DOHH2 (cell line): ENCODE results near the gene HK1.
"Not testable (repeated sequence)": the region's sequence is repeated elsewhere in the genome, so short reads cannot be mapped to it uniquely, and the experiment has no call there.

Experiments
- H3F3A ChIP-seq: fragments of 200-600 bp; sonication (generic), shearing (Covaris generic); 2 replicates; pipeline ENCODE4 v1.6.0; 2016; ENCODE audit warnings: antibody characterized with exemption, mild to moderate bottlenecking; ENCODE audit not compliant: control insufficient read depth, insufficient read depth
- H3K27ac ChIP-seq: fragments of 200-600 bp; sonication (generic); 2 replicates; pipeline ENCODE4 v1.5.1; 2014; ENCODE audit warnings: low read depth, mild to moderate bottlenecking, low read length, moderate library complexity
- H3K27me3 ChIP-seq: fragments of 200-600 bp; sonication (generic); 2 replicates; pipeline ENCODE4 v1.6.1; 2014; ENCODE audit warnings: mild to moderate bottlenecking, low read length, mixed read lengths; ENCODE audit not compliant: control insufficient read depth
- H3K36me3 ChIP-seq: fragments of 200-600 bp; sonication (generic); 2 replicates; pipeline ENCODE4 v1.6.1; 2014; ENCODE audit warnings: mild to moderate bottlenecking, low read length, moderate library complexity, mixed read lengths; ENCODE audit not compliant: control insufficient read depth
- H3K4me1 ChIP-seq: fragments of 200-600 bp; sonication (generic); 2 replicates; pipeline ENCODE4 v1.6.1; 2014; ENCODE audit warnings: mild to moderate bottlenecking, low read length, mixed read lengths; ENCODE audit not compliant: control insufficient read depth
- H3K4me2 ChIP-seq: fragments of 200-600 bp; sonication (generic); 2 replicates; pipeline ENCODE4 v1.6.0; 2014; ENCODE audit warnings: mild to moderate bottlenecking, low read length, moderate library complexity
- H3K4me3 ChIP-seq: fragments of 200-600 bp; sonication (generic); 2 replicates; pipeline ENCODE4 v1.5.1; 2014; ENCODE audit warnings: mild to moderate bottlenecking, low read length, mixed read lengths
- H3K79me2 ChIP-seq: fragments of 200-600 bp; sonication (generic); 2 replicates; pipeline ENCODE4 v1.6.1; 2014; ENCODE audit warnings: mild to moderate bottlenecking, low read length, mixed read lengths; ENCODE audit not compliant: control insufficient read depth
- H3K9me2 ChIP-seq: fragments of 200-600 bp; sonication (generic); replicated peaks from 2 replicates; pipeline ENCODE4 v1.6.1; 2014; ENCODE audit warnings: mild to moderate bottlenecking, low read length, mixed read lengths; ENCODE audit not compliant: control insufficient read depth
- H3K9me3 ChIP-seq: fragments of 200-600 bp; sonication (generic); 2 replicates; pipeline ENCODE4 v1.6.1; 2014; ENCODE audit warnings: antibody characterized with exemption, low read length, mixed read lengths; ENCODE audit not compliant: control insufficient read depth, insufficient read depth
- H4K20me1 ChIP-seq: fragments of 200-600 bp; sonication (generic); 2 replicates; pipeline ENCODE4 v1.6.0; 2014; ENCODE audit warnings: low read depth, mild to moderate bottlenecking, antibody characterized with exemption, low read length, moderate library complexity; ENCODE audit not compliant: control insufficient read depth, insufficient read depth
- EZH2phosphoT487 ChIP-seq: fragments of 200-600 bp; sonication (generic); IDR thresholded peaks from 2 replicates; pipeline ENCODE4 v1.6.1; 2017; ENCODE audit warnings: borderline replicate concordance, mild to moderate bottlenecking, antibody characterized with exemption, low read length, moderate library complexity, mixed read lengths
- TF ChIP-seq, protein P1 (sequence below): fragments of 200-600 bp; sonication (generic); IDR thresholded peaks from one replicate; pipeline ENCODE4 v1.5.1; 2014; ENCODE audit warnings: antibody characterized with exemption, mild to moderate bottlenecking, low read depth, low read length; ENCODE audit not compliant: poor library complexity, severe bottlenecking

HK1 gene

DNA sequence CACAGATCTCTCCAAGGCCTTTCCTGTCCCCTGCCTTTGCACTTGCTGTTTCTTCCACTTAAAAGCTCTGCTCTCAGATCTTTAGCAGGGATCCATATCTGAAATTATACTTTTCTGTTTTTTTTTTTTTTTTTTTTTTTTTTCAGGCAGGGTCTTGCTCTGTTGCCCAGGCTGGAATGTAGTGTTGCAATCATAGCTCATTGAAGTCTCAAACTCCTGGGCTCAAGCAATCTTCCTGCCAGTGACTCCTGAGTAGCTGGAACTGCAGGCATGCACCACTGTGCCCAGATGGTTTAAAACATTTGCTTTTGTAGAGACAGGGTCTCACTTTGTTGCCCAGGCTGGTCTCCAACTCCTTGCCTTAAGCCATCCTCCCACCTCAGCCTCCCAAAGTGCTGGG, 167.9 kb downstream of the HK1 start:
- TF ChIP-seq EZH2phosphoT487 = no peak
- TF ChIP-seq, protein P1, sequence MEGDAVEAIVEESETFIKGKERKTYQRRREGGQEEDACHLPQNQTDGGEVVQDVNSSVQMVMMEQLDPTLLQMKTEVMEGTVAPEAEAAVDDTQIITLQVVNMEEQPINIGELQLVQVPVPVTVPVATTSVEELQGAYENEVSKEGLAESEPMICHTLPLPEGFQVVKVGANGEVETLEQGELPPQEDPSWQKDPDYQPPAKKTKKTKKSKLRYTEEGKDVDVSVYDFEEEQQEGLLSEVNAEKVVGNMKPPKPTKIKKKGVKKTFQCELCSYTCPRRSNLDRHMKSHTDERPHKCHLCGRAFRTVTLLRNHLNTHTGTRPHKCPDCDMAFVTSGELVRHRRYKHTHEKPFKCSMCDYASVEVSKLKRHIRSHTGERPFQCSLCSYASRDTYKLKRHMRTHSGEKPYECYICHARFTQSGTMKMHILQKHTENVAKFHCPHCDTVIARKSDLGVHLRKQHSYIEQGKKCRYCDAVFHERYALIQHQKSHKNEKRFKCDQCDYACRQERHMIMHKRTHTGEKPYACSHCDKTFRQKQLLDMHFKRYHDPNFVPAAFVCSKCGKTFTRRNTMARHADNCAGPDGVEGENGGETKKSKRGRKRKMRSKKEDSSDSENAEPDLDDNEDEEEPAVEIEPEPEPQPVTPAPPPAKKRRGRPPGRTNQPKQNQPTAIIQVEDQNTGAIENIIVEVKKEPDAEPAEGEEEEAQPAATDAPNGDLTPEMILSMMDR = no peak
- H3K79me2 ChIP-seq = no peaks in the 10 kb centered on the region
- no peaks in the 10 kb centered on the region for H4K20me1 ChIP-seq
- peaks cover 14% of the 10 kb centered on the region for H3K27me3 ChIP-seq
- H3K9me2 ChIP-seq = no peaks in the 10 kb centered on the region
- no peaks in the 10 kb centered on the region for H3K36me3 ChIP-seq
- no peaks in the 10 kb centered on the region for H3F3A ChIP-seq
- H3K27ac ChIP-seq = no peak overlapping the region
- no peak overlapping the region for H3K4me3 ChIP-seq
- H3K4me2 ChIP-seq = no peak overlapping the region
- H3K4me1 ChIP-seq = peaks cover 6% of the 10 kb centered on the region
- no peaks in the 10 kb centered on the region for H3K9me3 ChIP-seq

DNA sequence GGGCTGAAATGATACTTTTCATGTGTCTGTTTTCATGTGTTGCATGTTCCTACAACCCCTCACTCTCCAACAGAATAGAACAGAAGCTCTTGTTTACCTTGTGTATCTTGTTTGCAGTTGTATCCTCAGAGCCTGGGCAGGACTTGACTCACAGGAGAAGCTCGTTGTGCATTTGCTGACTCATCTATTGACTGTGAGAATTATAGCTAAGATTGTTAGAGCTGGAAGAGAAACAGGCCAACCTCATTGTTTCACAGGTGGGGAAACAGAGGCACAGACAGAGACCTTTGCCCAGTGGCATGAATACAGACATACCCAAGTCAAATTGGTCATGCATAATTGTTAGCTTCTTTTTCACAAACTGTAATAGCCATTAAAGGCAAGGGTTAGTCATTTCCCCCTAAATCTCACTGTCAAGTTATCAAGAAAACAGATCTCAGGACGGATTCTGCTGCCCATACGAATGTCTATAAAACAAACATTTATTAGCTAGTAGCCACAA, 168.4 kb downstream of the HK1 start:
- Histone ChIP-seq H4K20me1 (no peaks in the 10 kb centered on the region), H3K4me3 (no peak overlapping the region), H3K4me2 (no peak overlapping the region), H3K79me2 (no peaks in the 10 kb centered on the region), H3K9me2 (no peaks in the 10 kb centered on the region), H3K4me1 (peaks cover 8% of the 10 kb centered on the region), H3K36me3 (no peaks in the 10 kb centered on the region), H3K27ac (no peak overlapping the region), H3K27me3 (peaks cover 13% of the 10 kb centered on the region), H3K9me3 (no peaks in the 10 kb centered on the region), H3F3A (no peaks in the 10 kb centered on the region)
- TF ChIP-seq, protein P1 = no peak
- no peak for TF ChIP-seq EZH2phosphoT487

DNA sequence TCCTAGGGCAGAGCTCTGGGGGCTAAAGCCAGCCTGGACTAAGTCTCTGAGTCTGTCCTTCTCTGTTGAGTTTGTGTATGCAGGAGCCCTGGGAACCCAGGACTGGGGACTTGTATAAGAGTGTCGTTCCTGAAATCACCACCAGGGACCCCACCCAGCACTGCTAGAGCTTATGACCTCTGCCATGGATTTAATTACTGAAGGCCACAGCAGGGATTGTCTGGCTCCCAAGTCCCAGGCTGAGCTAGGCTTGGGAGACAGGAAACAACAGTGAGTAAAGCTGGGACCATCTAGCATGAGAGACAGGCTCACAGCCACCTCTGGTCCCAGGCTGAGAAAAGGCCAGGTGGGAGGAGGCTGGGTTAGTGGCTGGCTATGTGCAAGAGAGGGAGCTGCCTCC, 171.5 kb downstream of the HK1 start:
- Histone ChIP-seq H3K79me2 (no peaks in the 10 kb centered on the region), H3K4me1 (peaks cover 10% of the 10 kb centered on the region), H3K9me3 (no peaks in the 10 kb centered on the region), H3K27me3 (peaks cover 16% of the 10 kb centered on the region), H4K20me1 (no peaks in the 10 kb centered on the region), H3K27ac (no peak overlapping the region), H3K36me3 (no peaks in the 10 kb centered on the region), H3K4me2 (no peak overlapping the region), H3K4me3 (no peak overlapping the region), H3F3A (no peaks in the 10 kb centered on the region), H3K9me2 (no peaks in the 10 kb centered on the region)
- no peak for TF ChIP-seq EZH2phosphoT487
- TF ChIP-seq, protein P1 = peak; percentile 57

DNA sequence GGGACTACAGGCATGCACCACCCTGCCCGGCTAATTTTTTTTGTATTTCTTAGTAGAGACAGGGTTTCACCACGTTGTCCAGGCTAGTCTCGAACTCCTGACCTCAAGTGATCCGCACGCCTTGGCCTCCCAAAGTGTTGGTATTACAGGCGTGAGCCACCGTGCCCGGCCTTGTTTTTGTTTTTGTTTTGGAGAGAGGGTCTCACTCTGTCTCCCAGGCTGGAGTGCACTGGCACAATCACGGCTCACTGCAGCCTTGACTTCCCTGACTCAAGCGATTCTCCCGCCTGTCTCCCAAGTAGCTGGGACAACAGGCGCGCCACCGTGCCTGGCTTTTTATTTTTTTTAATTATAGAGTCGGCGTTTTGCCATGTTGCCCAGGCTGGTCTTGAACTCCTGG, 172.1 kb downstream of the HK1 start:
- not testable (repeated sequence) for H3K36me3 ChIP-seq, H3K79me2 ChIP-seq, H3K9me3 ChIP-seq, H3K4me3 ChIP-seq, H4K20me1 ChIP-seq, H3F3A ChIP-seq, H3K27ac ChIP-seq, H3K9me2 ChIP-seq
- H3K4me1 ChIP-seq = peaks cover 10% of the 10 kb centered on the region
- H3K27me3 ChIP-seq = peaks cover 16% of the 10 kb centered on the region
- H3K4me2 ChIP-seq = peak overlapping the region; percentile 75; the same call in 1 of the 2 replicates
